Stimulated activated CD8-positive, alpha-beta memory T cell treated with anti-CD3 and anti-CD28 coated beads, Interleukin-2, amount 100 ng/mL, for 48 hours (primary cell): ENCODE data around the gene UGT1A10.

Experiments used
- DNase-seq, 2 donors: peaks; one replicate each; pipeline ENCODE4 v3.0.0-alpha.2; 2020; ENCODE audit warnings: low read depth in 2 of 2

Gene UGT1A10

DNA sequence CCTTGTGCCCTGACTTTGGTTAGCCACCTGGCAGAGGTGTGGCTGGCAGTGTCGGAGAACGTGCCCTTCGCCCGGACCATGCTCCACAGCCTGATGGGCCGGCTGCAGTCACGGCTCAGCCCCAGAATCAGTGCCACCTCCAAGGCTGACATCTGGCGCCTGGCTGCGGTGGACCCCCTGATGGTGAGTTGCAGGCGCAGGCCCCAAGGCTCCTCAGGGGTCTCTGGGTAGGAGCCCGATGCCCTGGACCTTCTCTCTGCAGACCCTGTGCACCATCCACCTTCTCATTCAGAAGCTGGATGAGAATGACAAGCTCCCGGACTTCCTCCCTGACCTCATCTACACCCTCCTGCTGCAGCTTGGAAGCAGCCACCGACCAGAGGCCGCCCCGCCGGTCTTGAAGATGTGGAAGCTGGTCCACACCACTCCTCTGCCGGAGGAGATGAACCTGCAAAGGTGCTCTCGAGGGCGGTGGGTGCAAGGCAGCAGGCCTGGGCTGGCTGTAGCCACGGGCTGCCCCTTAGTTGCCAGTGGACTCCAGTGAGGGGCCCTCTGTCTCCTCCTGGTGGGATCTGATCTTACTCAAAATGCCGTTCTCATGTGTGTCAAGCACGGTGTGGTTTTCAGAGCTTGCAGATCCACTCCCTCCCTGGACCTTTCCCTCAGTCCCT lies 186.0 kb downstream of the UGT1A10 start:
- no peak for DNase-seq
